A549 (cell line): Measurements from ENCODE around the gene PRPSAP1. TPM values are rescaled to one million over a fixed set of nuclear protein-coding genes. Genes with fewer than 3 reads are reported as not detected.

Experiments
- ATAC-seq, 2 experiments: fragments of 200-7000 bp in 1 of 2; fragments of >200 bp in 1 of 2; cut with Nextera tagmentation in 1 of 2; cut with Tn5 transposase in 1 of 2; 3 replicates each; pipeline versions ENCODE4 v1.8.0 to v1.9.1; 2018 to 2020; ENCODE audit warnings: mild to moderate bottlenecking in 1 of 2, moderate library complexity in 1 of 2
- CTCF ChIA-PET: fragments of 300-600 bp; sonication (Branson Sonifier 250); formaldehyde crosslinking; extraction: SDS; loops from one replicate; lab custom pipeline; 2021; ENCODE audit warnings: antibody characterized with exemption, inconsistent platforms; lab: Yijun Ruan, JAX
- POLR2A ChIA-PET: fragments of 350-600 bp; formaldehyde crosslinking; extraction: SDS; loops from one replicate; lab custom pipeline; 2021; ENCODE audit warnings: antibody characterized with exemption, inconsistent platforms; lab: Yijun Ruan, JAX
- DNase-seq, 2 experiments: peaks; one replicate each; pipeline versions ENCODE4 v3.0.0 to v3.0.0-alpha.2; 2011 to 2016; ENCODE audit warnings: low read depth in 1 of 2, low spot score in 1 of 2
- FAIRE-seq: peaks from 2 replicates; lab custom pipeline; 2011; peaks lifted over from hg19 to GRCh38; lab: Jason Lieb, UNC
- H3K27ac ChIP-seq, 2 experiments: fragments of >200 bp; sonication (Bioruptor Twin); formaldehyde crosslinking; 3 replicates each; pipeline ENCODE4 v1.5.1; 2016 to 2017
- H3K4me1 ChIP-seq: fragments of >200 bp; sonication (Bioruptor Twin); formaldehyde crosslinking; 3 replicates; pipeline ENCODE4 v1.6.1; 2016
- H3K4me2 ChIP-seq: fragments of >200 bp; sonication (Bioruptor Twin); formaldehyde crosslinking; 3 replicates; pipeline ENCODE4 v1.6.1; 2016
- H3K4me3 ChIP-seq: fragments of >200 bp; sonication (Bioruptor Twin); formaldehyde crosslinking; 3 replicates; pipeline ENCODE4 v1.5.1; 2016
- H3K9me3 ChIP-seq: fragments of >200 bp; sonication (Bioruptor Twin); formaldehyde crosslinking; 3 replicates; pipeline ENCODE4 v1.6.1; 2016
- ATOH8 ChIP-seq: fragments of 250-450 bp; sonication (Bioruptor Pico); IDR thresholded peaks from 2 replicates; pipeline ENCODE4 v1.5.0; 2020; ENCODE audit warnings: low read depth, mild to moderate bottlenecking, moderate library complexity
- BHLHE40 ChIP-seq: IDR thresholded peaks from 2 replicates; pipeline ENCODE4 v1.6.1; 2012; ENCODE audit warnings: low read depth, low read length, inconsistent platforms
- CBX8 ChIP-seq: fragments of 200-600 bp; sonication (generic); IDR thresholded peaks from 2 replicates; pipeline ENCODE4 v1.6.1; 2016
- CEBPB ChIP-seq, 2 experiments: fragments of >200 bp in 1 of 2; sonication (Bioruptor Twin) in 1 of 2; formaldehyde crosslinking in 1 of 2; IDR thresholded peaks; 2 replicates each; pipeline ENCODE4 v1.6.1; 2012 to 2016
- CHD4 ChIP-seq: fragments of 200-600 bp; sonication (generic); IDR thresholded peaks from 2 replicates; pipeline ENCODE4 v1.6.1; 2016; ENCODE audit warnings: antibody characterized with exemption, mild to moderate bottlenecking, borderline replicate concordance
- HEYL ChIP-seq: fragments of 250-450 bp; sonication (Bioruptor Pico); IDR thresholded peaks from 2 replicates; pipeline ENCODE4 v1.8.0; 2021; ENCODE audit warnings: mild to moderate bottlenecking, moderate library complexity
- HOXA7 ChIP-seq: fragments of 250-450 bp; sonication (Bioruptor Pico); IDR thresholded peaks from 2 replicates; pipeline ENCODE4 v1.5.0; 2020; ENCODE audit warnings: mild to moderate bottlenecking, moderate library complexity
- HOXB13 ChIP-seq: fragments of 250-450 bp; sonication (Bioruptor Pico); IDR thresholded peaks from 2 replicates; pipeline ENCODE4 v1.5.0; 2020; ENCODE audit warnings: low read depth, mild to moderate bottlenecking, moderate library complexity
- HOXB5 ChIP-seq: fragments of 250-450 bp; sonication (Bioruptor Pico); IDR thresholded peaks from 2 replicates; pipeline ENCODE4 v1.5.0; 2020; ENCODE audit warnings: mild to moderate bottlenecking, moderate library complexity
- KDM5A ChIP-seq: fragments of 200-600 bp; sonication (generic); IDR thresholded peaks from 2 replicates; pipeline ENCODE4 v1.6.1; 2016; ENCODE audit warnings: antibody characterized with exemption, mild to moderate bottlenecking
- MAZ ChIP-seq: fragments of 150-350 bp; IDR thresholded peaks from 2 replicates; pipeline ENCODE4 v1.6.1; 2014; ENCODE audit warnings: antibody characterized with exemption, low read depth, low read length, borderline replicate concordance
- MYC ChIP-seq: IDR thresholded peaks from 2 replicates; pipeline ENCODE4 v1.6.1; 2012; ENCODE audit warnings: mild to moderate bottlenecking, inconsistent platforms, low read length, improper control_type of control experiment, borderline replicate concordance
- POLR2AphosphoS2 ChIP-seq: conservative IDR thresholded peaks from 2 replicates; pipeline ENCODE4 v1.6.1; 2012; ENCODE audit warnings: low read length, improper control_type of control experiment, inconsistent platforms
- RAD21 ChIP-seq, 2 experiments: fragments of >200 bp in 1 of 2; sonication (Bioruptor Twin) in 1 of 2; formaldehyde crosslinking in 1 of 2; IDR thresholded peaks in 1 of 2; conservative IDR thresholded peaks in 1 of 2; 2 replicates in 1 of 2; 3 replicates in 1 of 2; pipeline ENCODE4 v1.6.1; 2012 to 2018; ENCODE audit warnings: inconsistent platforms in 1 of 2
- RARB ChIP-seq: fragments of 250-450 bp; sonication (Bioruptor Pico); IDR thresholded peaks from 2 replicates; pipeline ENCODE4 v1.8.0; 2021; ENCODE audit warnings: mild to moderate bottlenecking, moderate library complexity
- SMC3 ChIP-seq: fragments of >200 bp; sonication (Bioruptor Twin); formaldehyde crosslinking; IDR thresholded peaks from 3 replicates; pipeline ENCODE4 v1.6.1; 2018; ENCODE audit warnings: inconsistent platforms
- TFCP2L1 ChIP-seq: fragments of 250-450 bp; sonication (Bioruptor Pico); IDR thresholded peaks from 2 replicates; pipeline ENCODE4 v1.5.0; 2021; ENCODE audit warnings: mild to moderate bottlenecking
- WGBS: methylation state at CpG from one replicate; pipeline ENCODE4 v1.1.6; 2017; ENCODE audit errors: missing lambda C conversion rate; 5-methylcytosine and 5-hydroxymethylcytosine counted together
- polyA plus RNA-seq, 4 experiments: library from polyadenylated mRNA; depleted of rRNA in 3 of 4; stranded (reverse); fragments of >200 nt; fragmentation: RNase III in 1 of 4; extraction: RNeasy Plus Mini Kit Qiagen cat#74134 plus additional on column Dnase treatment in 1 of 4; gene quantifications; 2 replicates in 3 of 4; 3 replicates in 1 of 4; pipeline ENCODE4 v1.2.3, GENCODE V29; 2011 to 2017

The PRPSAP1 gene
- polyA plus RNA-seq, 2 of the 4 experiments (the other 2 are of a cell fraction): 63.3 to 80.9 TPM

GRCh38 chr17:76379646-76380376, 26.1 kb upstream of the PRPSAP1 start:
- POLR2A ChIA-PET: interaction anchor here (2.0 kb wide), 1 partner anchor 26 kb away, joined by 8 read pairs; the partner anchor contains the start of gene PRPSAP1
- 88% methylated on average over 21 of the region's 21 CpGs for WGBS

GRCh38 chr17:76379275-76379641, 25.5 kb upstream of the PRPSAP1 start:
- DNase-seq (no peak), FAIRE-seq (no peak), ATAC-seq (no peak)
- WGBS: 90% methylated on average over 11 of the region's 11 CpGs
- no peak for TF ChIP-seq KDM5A
- TF ChIP-seq BHLHE40: no peak
- TF ChIP-seq ATOH8 (CRISPR knock-in tag): no peak
- no peak for TF ChIP-seq TFCP2L1 (CRISPR knock-in tag)
- TF ChIP-seq CBX8: no peak
- no peak for TF ChIP-seq CEBPB (IDR thresholded peaks at IDR 0.05)
- H3K27ac ChIP-seq: no peak overlapping the region
- H3K4me3 ChIP-seq: no peak overlapping the region
- no peaks in the 10 kb centered on the region for H3K9me3 ChIP-seq
- ChIA-PET POLR2A (interaction anchor here (2.0 kb wide), 1 partner anchor 25 kb away, joined by 8 read pairs; the partner anchor contains the start of gene PRPSAP1), CTCF (interaction anchor here (0.6 to 43.2 kb wide), 7 partner anchors 22 to 670 kb away, joined by 3 to 1094 read pairs (median 4); partner anchors contain the start of gene PRPSAP1)
- peaks cover 14% of the 10 kb centered on the region; the same call in 2 of the 3 replicates for H3K4me1 ChIP-seq
- H3K4me2 ChIP-seq: no peak overlapping the region

More at GRCh38 chr17:76379646-76380376, 26.1 kb upstream of the PRPSAP1 start:
- H3K4me3 ChIP-seq: no peak overlapping the region
- no peak overlapping the region for H3K4me2 ChIP-seq
- H3K4me1 ChIP-seq: peaks cover 16% of the 10 kb centered on the region; the same call in 2 of the 3 replicates
- DNase-seq (no peak), FAIRE-seq (no peak), ATAC-seq (no peak)
- H3K27ac ChIP-seq: no peak overlapping the region
- no peak for TF ChIP-seq MAZ
- TF ChIP-seq POLR2AphosphoS2: no peak
- TF ChIP-seq MYC: no peak
- no peak for TF ChIP-seq HEYL (CRISPR knock-in tag)
- no peak for TF ChIP-seq CHD4
- TF ChIP-seq RARB (CRISPR knock-in tag): no peak
- TF ChIP-seq HOXB13 (CRISPR knock-in tag): no peak
- no peak for TF ChIP-seq BHLHE40
- TF ChIP-seq HOXA7 (CRISPR knock-in tag): no peak
- CTCF ChIA-PET: interaction anchor here (0.6 to 43.2 kb wide), 8 partner anchors 22 to 669 kb away, joined by 3 to 1094 read pairs (median 4); partner anchors contain the start of genes PRPSAP1 and QRICH2
- no peaks in the 10 kb centered on the region for H3K9me3 ChIP-seq

- ATAC-seq (no peak), DNase-seq (no peak), FAIRE-seq (no peak)
- ChIA-PET POLR2A (no interaction called here), CTCF (interaction anchor here (0.6 to 43.2 kb wide), 6 partner anchors 21 to 670 kb away, joined by 3 to 1094 read pairs (median 4); partner anchors contain the start of gene PRPSAP1)
- Histone ChIP-seq H3K4me2 (no peak overlapping the region), H3K27ac (no peak overlapping the region), H3K4me1 (peaks cover 14% of the 10 kb centered on the region; the same call in 2 of the 3 replicates), H3K9me3 (no peaks in the 10 kb centered on the region), H3K4me3 (no peak overlapping the region)
- TF ChIP-seq SMC3: no peak
- TF ChIP-seq RAD21 (conservative IDR thresholded peaks at IDR 0.05 in 1 of 2, IDR thresholded peaks at IDR 0.05 in 1 of 2): no peak
- no peak for TF ChIP-seq HOXB5
- 76% methylated on average over 5 of the region's 5 CpGs for WGBS
These were observed 25.0 kb upstream of the PRPSAP1 start for GRCh38 chr17:76378548-76379274.
